Measurements from ENCODE around the gene CSAG2.
"Not testable (repeated sequence)": the region's sequence is repeated elsewhere in the genome, so short reads cannot be mapped to it uniquely, and the experiment has no call there.

CSAG2 gene

GRCh38 chrX:152700390-152700789 is 8.7 kb downstream of the CSAG2 start:
- H3K4me1 ChIP-seq (ENCODE audit: insufficient read depth, low read length); H3K36me3 ChIP-seq (ENCODE audit: insufficient read depth, low read length); H3K9ac ChIP-seq (ENCODE audit: low read depth, low read length); H3K9me3 ChIP-seq (ENCODE audit: control insufficient read depth, insufficient read depth, low read length): not testable (repeated sequence)

GRCh38 chrX:152697952-152698931 is 10.8 kb downstream of the CSAG2 start, which contains the start of gene MAGEA3:
Gene MAGEA3, plus strand, starts transcription at chrX:152698794. Its CDS starts 2,039 bp downstream, at chrX:152700833.
- not testable (repeated sequence) for H3K9ac ChIP-seq (ENCODE audit: low read depth, low read length); H3K9me3 ChIP-seq (ENCODE audit: control insufficient read depth, insufficient read depth, low read length); H3K4me1 ChIP-seq (ENCODE audit: insufficient read depth, low read length); H3K36me3 ChIP-seq (ENCODE audit: insufficient read depth, low read length)

GRCh38 chrX:152681012-152681411 is 28.1 kb downstream of the CSAG2 start:
- H3K9ac ChIP-seq (ENCODE audit: low read depth, low read length); H3K36me3 ChIP-seq (ENCODE audit: insufficient read depth, low read length); H3K9me3 ChIP-seq (ENCODE audit: control insufficient read depth, insufficient read depth, low read length); H3K4me1 ChIP-seq (ENCODE audit: insufficient read depth, low read length): not testable (repeated sequence)

- H3K4me1 ChIP-seq (ENCODE audit: insufficient read depth, low read length); H3K9ac ChIP-seq (ENCODE audit: low read depth, low read length); H3K9me3 ChIP-seq (ENCODE audit: control insufficient read depth, insufficient read depth, low read length); H3K36me3 ChIP-seq (ENCODE audit: insufficient read depth, low read length): not testable (repeated sequence)
These were observed 34.4 kb downstream of the CSAG2 start for GRCh38 chrX:152674652-152675051.

- Histone ChIP-seq H3K9me3 (ENCODE audit: control insufficient read depth, insufficient read depth, low read length) (no peaks in the 10 kb centered on the region), H3K9ac (ENCODE audit: low read depth, low read length) (no peak overlapping the region), H3K36me3 (ENCODE audit: insufficient read depth, low read length) (no peaks in the 10 kb centered on the region), H3K4me1 (ENCODE audit: insufficient read depth, low read length) (no peaks in the 10 kb centered on the region)
These were observed 34.9 kb downstream of the CSAG2 start for GRCh38 chrX:152674135-152674534.

- Histone ChIP-seq H3K36me3 (ENCODE audit: insufficient read depth, low read length) (no peaks in the 10 kb centered on the region), H3K9ac (ENCODE audit: low read depth, low read length) (no peak overlapping the region), H3K9me3 (ENCODE audit: control insufficient read depth, insufficient read depth, low read length) (no peaks in the 10 kb centered on the region), H3K4me1 (ENCODE audit: insufficient read depth, low read length) (no peaks in the 10 kb centered on the region)
These were observed 46.0 kb downstream of the CSAG2 start for GRCh38 chrX:152663086-152663485.

GRCh38 chrX:152658302-152658701 is 50.8 kb downstream of the CSAG2 start:
- no peaks in the 10 kb centered on the region for H3K9me3 ChIP-seq (ENCODE audit: control insufficient read depth, insufficient read depth, low read length)
- no peaks in the 10 kb centered on the region for H3K4me1 ChIP-seq (ENCODE audit: insufficient read depth, low read length)
- H3K36me3 ChIP-seq (ENCODE audit: insufficient read depth, low read length), result no peaks in the 10 kb centered on the region
- no peak overlapping the region for H3K9ac ChIP-seq (ENCODE audit: low read depth, low read length)
